ENCODE measurements around the gene CYTH3.
"Not testable (repeated sequence)": the region's sequence is repeated elsewhere in the genome, so short reads cannot be mapped to it uniquely, and the experiment has no call there.

The CYTH3 gene

DNA sequence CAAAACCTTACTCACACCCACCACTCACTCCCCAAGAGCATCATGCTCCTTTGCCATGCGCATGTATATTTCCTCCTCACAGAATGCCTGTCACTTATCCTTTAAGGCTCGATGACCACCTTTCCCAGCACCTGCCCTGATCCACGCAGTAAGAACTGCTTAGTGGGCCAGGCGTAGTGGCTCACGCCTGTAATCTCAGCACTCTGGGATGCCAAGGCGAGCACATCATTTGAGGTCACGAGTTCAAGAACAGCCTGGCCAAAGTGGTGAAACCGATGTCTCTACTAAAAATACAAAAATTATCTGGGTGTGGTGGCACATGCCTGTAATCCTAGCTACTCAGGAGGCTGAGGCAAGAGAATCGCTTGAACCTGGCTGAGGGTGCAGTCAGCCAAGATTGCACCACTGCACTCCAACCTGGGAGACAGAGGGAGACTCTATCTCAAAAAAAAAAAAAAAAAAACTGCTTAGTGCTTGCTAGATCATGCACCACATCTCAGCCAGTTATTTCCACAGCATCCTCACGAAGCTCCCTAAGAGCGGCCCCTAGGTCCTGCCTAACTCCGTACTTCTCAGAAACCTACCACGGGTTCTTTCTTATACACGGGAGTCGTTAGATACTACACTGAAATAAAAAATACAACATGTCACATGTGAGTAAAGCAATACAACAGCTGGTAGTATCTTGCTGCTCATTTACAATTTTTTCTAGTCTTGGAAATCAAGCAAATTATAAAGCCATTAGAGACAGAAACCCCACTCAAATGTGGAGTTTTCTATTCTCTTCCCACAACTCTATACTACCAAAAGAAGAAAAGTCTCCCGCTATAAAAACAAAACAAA is 37.2 kb downstream of the CYTH3 start:
- no peak overlapping the region for H3K27ac ChIP-seq
- no peak for DNase-seq (ENCODE audit: low read depth, low spot score)

DNA sequence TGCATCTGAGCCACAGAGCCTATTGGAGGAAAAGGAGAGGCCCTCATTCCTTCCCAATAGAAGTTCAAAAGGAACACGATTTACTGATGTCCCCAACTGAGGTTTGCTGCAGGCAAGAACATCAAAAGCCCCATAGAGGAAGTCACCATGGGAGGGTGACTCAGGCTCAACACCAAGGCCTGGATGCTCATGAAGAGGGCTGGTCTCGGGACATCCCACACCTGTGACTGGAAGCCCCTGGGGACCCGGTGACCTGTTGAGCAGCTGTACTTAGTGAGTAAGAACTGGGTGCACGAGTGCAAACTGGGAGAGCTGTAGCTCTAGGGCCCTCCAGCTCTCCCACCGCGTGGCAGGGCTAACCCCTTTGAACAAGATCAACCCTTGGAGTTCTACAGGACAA is 38.0 kb downstream of the CYTH3 start:
- no peak for DNase-seq (ENCODE audit: low read depth, low spot score)
- no peak overlapping the region for H3K27ac ChIP-seq

DNA sequence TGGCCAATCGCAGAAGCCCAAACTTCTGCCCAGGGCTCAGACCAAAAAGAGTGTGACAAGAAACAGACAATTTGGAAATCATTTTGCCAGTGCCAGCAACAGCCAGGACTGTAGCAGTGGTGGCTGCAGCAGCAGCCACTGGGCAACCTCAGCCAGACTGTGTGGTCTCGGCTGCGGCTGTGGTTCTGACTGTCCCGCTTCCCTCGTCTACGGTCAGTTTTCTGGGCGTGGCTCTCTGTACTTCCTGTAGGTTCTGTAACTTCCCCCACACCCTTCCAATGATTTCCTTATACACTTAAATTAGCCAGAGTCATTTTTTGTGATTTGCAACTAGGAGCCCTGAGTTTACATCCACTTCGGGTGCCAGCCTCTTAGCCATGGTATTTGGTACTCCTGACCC is 39.9 kb downstream of the CYTH3 start:
- H3K27ac ChIP-seq = no peak overlapping the region
- no peak for DNase-seq (ENCODE audit: low read depth, low spot score)

DNA sequence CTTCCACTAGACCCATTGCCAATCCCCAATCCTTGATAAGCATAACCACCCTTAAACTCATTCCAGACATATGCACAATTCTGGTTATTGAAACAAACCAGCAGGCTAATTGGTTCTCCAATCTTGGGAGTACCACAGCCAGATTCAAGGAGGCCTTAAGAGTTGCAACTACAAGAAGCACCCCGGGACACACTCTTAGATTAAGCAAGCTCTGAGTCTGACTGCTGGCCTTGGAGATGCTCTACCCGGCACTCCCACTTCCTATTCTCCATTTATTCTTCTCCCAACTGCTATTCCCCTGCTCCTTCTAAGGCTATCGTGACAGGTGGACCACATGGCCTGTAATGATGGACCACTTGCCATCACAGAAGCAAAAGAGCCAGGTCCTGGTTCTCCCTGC is 40.3 kb downstream of the CYTH3 start:
- no peak overlapping the region for H3K27ac ChIP-seq
- DNase-seq (ENCODE audit: low read depth, low spot score) = no peak

DNA sequence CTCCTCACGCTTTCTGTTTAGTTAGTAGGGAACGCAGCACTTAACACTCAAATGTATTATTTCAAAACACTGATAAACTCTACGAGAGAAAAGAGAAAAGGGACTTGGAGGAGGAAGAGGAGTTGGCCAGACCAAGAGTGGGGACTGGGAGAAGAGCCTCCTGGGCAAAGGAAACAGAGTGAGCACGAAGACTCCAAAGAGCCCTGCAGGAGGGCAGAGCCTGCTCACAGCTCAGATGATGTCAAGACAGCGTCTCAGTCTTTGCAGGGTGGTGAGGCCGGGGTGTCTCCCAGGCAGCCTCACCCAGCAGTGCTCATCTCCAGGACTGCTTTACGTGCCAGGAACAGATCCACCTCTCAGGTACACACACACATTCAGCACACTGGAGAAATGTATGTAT is 41.2 kb downstream of the CYTH3 start:
- DNase-seq (ENCODE audit: low read depth, low spot score) = no peak
- no peak overlapping the region for H3K27ac ChIP-seq

DNA sequence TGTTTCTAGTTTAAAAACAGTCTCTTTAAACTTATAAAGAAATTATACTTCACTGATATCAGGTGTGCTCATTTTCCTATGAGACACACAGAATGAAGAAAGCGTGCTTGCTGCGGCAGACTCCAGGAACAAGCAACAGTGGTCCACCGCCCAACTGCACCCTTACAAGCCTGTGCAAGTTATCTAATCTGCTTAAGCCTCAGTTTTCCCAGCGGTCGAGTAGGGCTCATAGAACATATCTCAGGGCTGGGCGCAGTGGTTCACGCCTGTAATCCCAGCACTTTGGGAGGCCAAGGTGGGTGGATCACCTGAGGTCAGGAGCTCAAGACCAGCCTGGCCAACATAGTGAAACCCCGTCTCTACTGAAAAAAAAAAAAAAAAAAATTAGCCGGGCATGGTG is 43.1 kb downstream of the CYTH3 start:
- DNase-seq (ENCODE audit: low read depth, low spot score); H3K27ac ChIP-seq: not testable (repeated sequence)

DNA sequence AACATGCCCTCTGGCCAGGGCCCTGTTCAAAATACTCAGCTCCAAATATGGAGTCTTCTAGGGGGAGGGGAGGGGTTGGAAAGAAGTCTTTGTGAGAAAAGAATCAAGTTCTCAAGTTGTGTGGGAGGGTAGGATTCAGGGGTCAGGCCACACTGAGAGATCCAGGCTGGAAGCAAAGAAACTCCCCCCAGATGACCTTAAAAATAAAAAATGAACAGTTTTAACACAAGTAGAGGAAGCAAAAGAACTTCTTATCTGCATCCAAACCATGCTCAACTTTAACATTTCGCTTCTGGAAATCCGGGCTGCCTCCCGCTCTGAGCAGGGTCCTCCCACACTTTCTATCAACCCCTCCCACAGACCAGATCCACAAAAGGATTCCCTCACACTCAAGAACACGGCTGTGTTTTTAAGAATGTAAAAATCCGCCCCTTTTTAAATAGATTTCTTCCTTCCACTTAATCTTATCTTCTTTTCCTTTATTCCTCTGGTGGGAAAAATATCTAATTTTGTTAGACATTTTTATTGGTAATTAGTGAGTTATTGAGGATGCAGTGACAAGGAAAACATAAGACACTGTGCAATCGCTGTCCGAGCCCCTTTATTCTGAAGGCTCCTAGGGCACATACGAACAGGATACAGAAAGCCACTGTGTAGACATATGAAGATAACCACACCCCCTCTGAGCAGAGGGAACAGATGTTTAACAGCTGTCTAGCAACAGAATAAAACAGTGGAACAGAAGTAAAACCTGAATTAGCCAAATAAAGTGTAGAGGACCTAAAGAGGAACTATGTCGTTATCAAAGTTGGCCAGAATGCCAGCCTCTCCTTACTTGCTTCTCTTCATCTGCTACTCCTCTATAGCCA is 43.8 kb downstream of the CYTH3 start:
- no peak overlapping the region for H3K27ac ChIP-seq
- DNase-seq (ENCODE audit: low read depth, low spot score) = no peak

DNA sequence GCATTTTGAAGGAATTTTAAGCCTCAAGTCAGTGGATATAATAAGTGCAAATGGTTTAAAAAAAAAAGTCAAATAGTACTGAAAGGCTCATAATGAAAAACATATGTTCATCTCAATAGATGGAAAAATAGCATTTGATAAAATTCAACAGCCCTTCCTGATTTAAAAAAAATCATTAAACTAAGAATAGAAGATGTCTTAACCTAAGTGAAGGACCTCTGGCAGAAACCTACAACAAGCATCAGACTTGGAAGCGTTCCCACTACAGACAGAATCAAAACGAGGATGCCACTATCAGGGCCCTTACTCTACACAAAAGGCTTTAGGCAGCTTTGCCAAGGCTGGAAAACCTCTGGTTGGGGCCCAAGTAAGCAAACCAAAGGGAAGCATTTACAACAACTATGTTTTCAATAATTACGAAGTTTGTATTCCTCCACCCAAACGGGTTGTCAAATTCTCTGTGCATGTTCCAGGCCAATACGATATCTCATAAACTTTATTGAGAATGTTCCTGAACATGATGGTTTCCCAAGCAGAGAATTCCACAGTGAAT is 45.1 kb downstream of the CYTH3 start:
- no peak for DNase-seq (ENCODE audit: low read depth, low spot score)
- no peak overlapping the region for H3K27ac ChIP-seq

DNA sequence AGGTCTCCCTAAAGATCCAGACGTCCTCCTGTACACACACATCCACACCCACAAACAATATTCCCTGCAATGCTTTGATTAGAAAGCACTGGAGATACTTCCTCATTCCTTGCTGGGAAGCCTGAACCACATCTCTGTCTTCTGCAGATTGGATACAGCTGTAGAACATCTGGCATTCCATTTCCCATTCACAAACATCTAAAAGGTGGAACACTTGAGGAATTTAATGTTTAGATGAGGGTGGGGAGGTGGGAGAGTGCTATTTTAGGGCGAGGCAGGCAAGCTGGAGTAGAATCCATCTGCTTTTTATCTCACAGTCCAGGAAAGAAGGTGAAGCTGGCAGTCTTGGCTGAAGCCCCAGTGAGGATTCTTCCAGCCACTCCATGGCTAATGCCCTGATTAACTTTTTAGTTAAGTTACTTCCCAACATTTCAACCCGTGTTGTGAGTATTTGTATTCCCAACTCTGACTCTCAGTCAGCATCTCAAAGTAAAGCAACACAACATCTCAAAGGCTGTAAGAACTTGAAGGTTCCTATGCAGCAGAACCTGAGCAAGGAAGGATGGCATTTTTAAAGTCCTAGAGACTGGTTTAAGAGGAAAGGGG is 46.1 kb downstream of the CYTH3 start:
- H3K27ac ChIP-seq = no peak overlapping the region

DNA sequence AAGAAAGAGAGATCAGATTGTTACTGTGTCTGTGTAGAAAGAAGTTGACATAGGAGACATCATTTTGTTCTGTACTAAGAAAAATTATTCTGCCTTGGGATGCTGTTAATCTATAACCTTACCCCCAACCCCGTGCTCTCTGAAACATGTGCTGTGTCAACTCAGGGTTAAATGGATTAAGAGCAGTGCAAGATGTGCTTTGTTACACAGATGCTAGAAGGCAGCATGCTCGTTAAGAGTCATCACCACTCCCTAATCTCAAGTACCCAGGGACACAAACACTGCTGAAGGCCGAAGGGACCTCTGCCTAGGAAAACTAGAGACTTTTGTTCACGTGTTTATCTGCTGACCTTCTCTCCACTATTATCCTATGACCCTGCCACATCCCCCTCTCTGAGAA is 49.0 kb downstream of the CYTH3 start:
- not testable (repeated sequence) for DNase-seq (ENCODE audit: low read depth, low spot score); H3K27ac ChIP-seq

More for the DNA sequence above, 46.1 kb downstream of the CYTH3 start:
- DNase-seq (ENCODE audit: low read depth, low spot score) = no peak

DNA sequence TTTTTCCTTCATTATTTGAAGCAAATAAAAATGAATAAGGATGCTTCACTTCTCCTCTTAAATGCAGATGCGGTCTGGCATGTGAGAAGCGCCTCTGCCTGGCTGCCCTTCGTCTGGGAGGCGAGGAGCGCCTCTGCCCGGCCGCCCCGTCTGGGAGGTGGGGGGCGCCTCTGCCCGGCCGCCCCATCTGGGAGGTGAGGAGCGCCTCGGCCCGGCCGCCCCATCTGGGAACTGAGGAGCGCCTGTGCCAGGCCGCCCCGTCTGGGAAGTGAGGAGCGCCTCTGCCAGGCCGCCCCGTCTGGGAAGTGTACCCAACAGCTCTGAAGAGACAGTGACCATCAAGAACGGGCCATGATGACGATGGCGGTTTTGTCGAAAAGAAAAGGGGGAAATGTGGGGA is 49.4 kb downstream of the CYTH3 start:
- not testable (repeated sequence) for DNase-seq (ENCODE audit: low read depth, low spot score); H3K27ac ChIP-seq

DNA sequence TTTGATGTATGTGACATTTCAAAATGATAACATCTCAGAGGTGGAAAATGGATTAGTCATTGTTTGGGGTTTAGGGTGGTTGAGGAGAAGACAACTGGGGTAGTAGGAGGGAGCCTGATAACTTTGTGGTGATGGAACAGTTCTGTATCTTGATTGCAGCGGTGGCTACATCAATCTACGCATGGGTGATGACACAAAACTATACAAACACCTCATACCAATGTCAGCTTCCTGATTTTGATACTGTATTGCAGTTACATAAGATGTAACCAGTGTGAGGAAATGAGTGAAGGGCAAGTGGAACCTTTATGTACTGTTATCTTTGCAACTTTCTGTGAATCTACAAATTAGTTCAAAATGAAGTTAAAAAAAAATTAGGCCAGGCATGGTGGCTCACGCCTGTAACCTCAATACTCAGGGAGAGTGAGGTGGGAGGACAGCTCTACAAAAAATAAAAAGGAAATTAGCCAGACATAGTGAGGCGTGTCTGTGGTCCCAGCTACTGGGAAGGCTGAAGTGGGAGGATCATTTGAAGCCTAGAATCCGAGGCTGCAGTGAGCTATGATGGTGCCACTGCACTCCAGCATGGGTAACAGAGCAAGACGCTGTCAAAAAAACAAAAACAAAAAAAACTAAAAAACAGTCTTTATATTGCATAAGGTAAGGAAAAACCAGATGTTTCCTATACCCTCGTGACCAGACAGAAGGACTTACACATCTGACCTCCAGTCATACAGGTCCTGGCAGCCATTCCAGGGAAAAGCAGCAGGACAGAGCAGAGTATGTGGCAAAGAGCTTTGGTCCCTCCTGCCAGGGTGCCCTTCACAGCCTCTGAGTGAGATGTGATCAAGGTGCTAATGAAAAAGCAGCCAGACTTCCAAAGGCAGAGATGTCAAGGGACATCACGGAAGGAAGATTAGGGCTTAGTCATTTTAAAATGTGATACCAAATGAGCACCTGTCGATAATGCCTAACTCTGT is 50.8 kb downstream of the CYTH3 start:
- no peak for DNase-seq (ENCODE audit: low read depth, low spot score)

DNA sequence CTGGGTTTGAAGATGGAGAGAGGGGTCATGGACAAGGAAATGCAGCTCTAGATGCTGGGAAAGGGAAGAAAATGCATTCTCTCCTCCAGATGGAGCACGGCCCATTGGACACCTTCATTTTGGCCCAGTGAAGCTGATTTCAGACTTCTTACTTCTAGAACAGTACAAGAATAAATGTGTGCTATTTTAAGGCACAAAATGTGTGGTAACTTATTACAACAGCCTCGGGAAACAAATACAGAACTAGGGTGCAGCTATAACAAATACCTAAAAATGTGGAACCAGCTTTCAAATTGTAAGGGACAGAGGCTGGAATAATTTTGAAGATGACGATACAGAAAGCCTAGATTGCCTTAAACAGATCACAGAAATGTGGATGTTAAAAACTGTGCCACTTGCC is 54.1 kb downstream of the CYTH3 start:
- no peak for DNase-seq (ENCODE audit: low read depth, low spot score)
- no peak overlapping the region for H3K27ac ChIP-seq

More for the DNA sequence above, 50.8 kb downstream of the CYTH3 start:
- no peak overlapping the region for H3K27ac ChIP-seq

DNA sequence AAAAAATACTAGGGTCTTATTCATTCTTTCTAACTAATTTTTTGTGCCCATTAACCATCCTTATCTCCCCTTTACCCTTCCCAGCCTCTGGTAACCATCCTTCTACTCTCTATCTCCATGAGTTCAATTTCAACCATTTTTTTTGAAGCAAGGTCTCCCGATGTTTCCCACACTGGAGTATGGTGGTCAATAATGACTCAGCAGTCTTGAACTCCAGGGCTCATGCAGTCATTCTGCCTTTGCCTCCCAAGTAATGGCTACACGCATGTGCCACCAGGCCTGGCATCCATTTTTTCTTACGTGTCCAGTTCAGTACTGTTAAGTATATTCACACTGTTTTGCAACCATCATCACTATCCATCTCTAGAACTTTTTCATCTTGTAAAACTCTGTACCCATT is 60.4 kb downstream of the CYTH3 start:
- DNase-seq (ENCODE audit: low read depth, low spot score) = no peak
- no peak overlapping the region for H3K27ac ChIP-seq

DNA sequence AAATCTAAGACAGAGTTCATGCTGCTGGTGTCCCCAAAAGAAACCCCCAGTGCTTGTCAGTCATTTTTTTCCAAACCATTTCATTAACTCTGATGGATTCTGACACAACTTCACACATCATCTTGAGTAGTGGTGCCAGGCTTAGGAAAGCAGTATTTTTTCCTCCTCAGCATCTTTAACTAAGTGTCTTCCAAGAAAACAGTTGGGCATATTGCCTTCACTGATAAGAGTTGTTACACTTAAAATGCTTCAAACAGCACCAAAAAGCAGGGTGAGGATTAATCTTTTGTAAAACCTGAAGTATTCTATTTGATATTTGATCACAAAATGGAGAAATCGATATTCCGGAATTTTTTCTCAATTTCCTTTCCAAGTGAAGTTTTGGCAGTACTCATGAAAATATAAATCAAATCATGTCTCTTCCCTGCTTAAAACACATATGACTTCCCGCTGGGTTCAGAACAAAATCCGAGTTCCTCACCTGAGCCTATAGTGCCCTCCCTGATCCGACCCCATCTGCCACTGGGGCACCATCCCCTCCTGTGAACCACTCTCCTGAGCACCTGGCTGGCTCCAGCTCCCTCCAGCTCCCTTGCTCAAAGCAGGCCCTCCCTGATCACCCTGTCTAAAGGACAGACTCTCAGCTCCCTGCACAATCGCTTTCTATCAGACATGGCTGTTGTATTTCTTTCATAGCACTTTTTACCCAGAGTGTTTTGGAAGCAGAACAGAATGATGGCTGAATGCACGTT is 61.6 kb downstream of the CYTH3 start:
- DNase-seq (ENCODE audit: low read depth, low spot score) = no peak
- H3K27ac ChIP-seq = no peak overlapping the region

DNA sequence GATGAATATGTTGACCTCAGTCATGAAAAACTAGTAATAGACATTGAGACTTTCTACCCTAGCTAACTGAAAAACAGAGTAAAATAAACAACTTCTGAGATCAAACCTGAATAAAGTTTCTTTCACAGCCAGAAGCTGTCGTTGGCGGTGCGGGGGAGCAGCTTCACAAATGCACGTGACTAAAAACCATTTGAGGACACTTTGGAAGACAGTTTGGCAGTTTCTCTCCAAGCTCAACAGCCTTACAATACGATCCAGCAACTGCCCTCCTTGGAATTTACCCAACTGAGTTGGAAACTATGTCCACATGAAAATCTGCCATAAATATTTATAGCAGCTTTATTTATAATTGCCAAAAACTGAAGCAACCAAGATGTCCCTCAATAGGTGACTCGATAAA is 63.1 kb downstream of the CYTH3 start:
- no peak overlapping the region for H3K27ac ChIP-seq
- no peak for DNase-seq (ENCODE audit: low read depth, low spot score)

DNA sequence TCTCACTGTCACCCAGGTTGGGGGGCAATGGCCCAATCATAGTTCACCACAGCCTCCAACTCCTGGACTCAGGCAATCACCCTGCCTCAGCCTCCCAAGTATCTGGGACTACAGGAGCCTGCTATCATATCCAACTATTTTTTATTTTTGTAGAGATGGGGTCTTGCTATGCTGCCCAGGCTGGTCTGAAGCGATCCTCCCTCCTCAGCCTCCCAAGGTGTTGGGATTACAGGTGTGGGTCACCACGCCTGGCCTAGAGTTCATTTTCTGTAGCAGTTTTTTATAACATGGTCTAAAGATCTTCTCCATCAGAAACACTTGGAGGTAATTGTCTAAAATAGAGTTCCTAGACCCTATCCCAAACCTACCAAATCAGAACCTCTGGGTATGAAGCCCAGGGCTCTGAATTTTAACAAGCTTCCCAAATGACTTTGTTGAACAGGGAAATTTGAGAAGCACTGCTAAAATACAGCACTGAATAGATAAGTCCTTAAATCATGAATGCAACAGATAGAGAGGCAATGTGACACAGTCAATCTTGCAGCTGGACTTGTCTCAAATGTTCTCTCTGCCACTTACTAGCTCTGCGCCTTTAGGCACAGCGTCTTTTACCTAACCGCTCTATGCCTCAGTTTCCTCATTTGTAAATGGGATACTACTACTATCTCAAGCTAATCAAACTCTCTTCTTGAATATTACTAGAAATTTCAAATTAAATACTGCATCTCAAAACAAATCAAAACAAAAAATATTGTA is 63.7 kb downstream of the CYTH3 start:
- H3K27ac ChIP-seq = no peak overlapping the region
- DNase-seq (ENCODE audit: low read depth, low spot score) = no peak

DNA sequence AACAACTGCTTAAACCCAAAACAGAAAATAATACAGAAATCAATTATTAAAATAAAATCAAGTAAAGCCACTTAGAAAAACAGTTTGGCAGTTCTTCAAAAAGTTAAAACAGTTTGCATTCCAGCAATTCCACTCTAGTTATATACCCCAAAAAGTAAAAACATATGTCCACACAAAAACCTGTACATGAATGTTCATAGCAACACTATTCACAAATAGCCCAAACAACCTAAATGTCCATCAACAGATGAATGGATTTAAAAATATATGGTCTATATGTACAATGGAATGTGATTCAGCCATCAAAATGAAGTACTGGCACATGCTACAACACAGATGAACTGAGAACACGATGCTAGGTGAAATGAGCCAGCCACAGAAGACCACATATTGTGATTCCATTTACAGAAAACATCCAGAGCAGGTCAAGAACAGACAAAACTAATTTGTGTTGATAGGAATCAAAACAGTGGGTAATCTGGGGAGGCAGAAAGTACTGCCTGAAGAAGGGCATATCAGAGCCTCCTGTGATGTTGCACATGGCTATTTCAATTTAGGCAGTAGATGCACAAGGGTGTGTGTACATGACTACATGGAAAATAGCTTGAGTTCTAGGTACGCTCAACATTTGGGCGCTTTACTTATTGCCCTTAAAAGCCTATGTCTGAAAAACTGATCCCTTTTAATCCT is 66.3 kb downstream of the CYTH3 start:
- DNase-seq (ENCODE audit: low read depth, low spot score) = no peak
- H3K27ac ChIP-seq = no peak overlapping the region
